ENCODE results near the gene SPNS2. TPM values are rescaled to one million over a fixed set of nuclear protein-coding genes. Genes with fewer than 3 reads are reported as not detected.
A peak's percentile ranks its signal among the peaks of the same experiment; 100 is the strongest.

The SPNS2 gene
- total and polyA plus RNA-seq, 10 of the 15 experiments (the other 5 are each of a cell fraction or from before 2014, with no cell fraction given), result 0.04 to 1.1 (median 0.23) TPM; not detected in 2

DNA sequence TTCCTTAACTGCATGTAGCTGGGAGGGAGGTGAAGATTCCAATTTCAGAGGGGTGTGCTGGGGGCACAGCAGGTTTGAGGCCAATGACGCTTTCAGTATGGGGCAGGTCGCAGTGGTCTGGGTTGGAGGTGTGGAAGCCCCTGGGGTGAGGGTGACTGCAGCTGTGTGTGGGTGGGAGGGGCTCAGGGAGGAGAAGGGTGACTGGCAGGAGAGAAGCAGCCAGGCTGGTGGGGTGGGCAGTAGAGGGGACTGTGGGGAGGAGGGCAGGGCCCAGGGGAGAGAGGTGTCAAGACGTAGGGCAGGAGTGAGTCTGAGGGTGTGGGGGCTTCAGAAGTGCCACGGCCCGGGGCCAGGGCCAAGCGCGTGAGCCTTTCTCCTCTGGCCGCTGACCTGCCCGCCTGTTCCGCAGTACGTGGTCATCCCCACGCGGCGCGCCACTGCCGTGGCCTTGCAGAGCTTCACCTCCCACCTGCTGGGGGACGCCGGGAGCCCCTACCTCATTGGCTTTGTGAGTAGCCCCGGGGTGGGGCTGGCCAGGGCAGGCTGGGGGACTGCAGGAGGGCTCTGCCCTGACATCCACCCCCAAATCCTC, 37.1 kb downstream of the SPNS2 start:
- peaks cover 0 to 16% of the 10 kb centered on the region in 2 experiments; a peak in 3 of 4 replicates for H3K36me3 ChIP-seq (ENCODE audit: control insufficient read depth in 2 of 2, insufficient read depth in 2 of 2, low read length in 1 of 2)
- no TSS peak for BruUV-seq (replicated peaks)
- 81% methylated on average over 14 of the region's 19 CpGs for WGBS (ENCODE audit: insufficient coverage, insufficient replicate concordance, low lambda C conversion rate, missing lambda C conversion rate)
- RAD21 ChIA-PET (ENCODE audit: unreplicated experiment), result no interaction called here
- H3K79me2 ChIP-seq (ENCODE audit: control insufficient read depth, insufficient read depth, low read length), result no peaks in the 10 kb centered on the region
- CTCF ChIA-PET, result no interaction called here
- FAIRE-seq (no peak), DNase-seq (ENCODE audit: low read depth, low spot score) (no peak), ATAC-seq (no peak; the same call in 2 of the 3 replicates)
- SMC1A ChIA-PET (ENCODE audit: uncharacterized antibody, unreplicated experiment), result no interaction called here
- intact Hi-C loops (cut with micrococcal nuclease; ENCODE audit: unreplicated experiment) (no loop called here), in situ Hi-C loops (cut with MboI) (no loop called here)
- TF ChIP-seq, protein P1, sequence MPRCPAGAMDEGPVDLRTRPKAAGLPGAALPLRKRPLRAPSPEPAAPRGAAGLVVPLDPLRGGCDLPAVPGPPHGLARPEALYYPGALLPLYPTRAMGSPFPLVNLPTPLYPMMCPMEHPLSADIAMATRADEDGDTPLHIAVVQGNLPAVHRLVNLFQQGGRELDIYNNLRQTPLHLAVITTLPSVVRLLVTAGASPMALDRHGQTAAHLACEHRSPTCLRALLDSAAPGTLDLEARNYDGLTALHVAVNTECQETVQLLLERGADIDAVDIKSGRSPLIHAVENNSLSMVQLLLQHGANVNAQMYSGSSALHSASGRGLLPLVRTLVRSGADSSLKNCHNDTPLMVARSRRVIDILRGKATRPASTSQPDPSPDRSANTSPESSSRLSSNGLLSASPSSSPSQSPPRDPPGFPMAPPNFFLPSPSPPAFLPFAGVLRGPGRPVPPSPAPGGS (IDR thresholded peaks at IDR 0.05; ENCODE audit: borderline replicate concordance, insufficient read depth, low read depth, low read length, poor library complexity, severe bottlenecking), result peak; percentile 22
- TF ChIP-seq, protein P2, sequence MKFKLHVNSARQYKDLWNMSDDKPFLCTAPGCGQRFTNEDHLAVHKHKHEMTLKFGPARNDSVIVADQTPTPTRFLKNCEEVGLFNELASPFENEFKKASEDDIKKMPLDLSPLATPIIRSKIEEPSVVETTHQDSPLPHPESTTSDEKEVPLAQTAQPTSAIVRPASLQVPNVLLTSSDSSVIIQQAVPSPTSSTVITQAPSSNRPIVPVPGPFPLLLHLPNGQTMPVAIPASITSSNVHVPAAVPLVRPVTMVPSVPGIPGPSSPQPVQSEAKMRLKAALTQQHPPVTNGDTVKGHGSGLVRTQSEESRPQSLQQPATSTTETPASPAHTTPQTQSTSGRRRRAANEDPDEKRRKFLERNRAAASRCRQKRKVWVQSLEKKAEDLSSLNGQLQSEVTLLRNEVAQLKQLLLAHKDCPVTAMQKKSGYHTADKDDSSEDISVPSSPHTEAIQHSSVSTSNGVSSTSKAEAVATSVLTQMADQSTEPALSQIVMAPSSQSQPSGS (IDR thresholded peaks at IDR 0.05; ENCODE audit: low read length), result no peak
- no peaks in the 10 kb centered on the region for H4K20me1 ChIP-seq (ENCODE audit: control insufficient read depth, insufficient read depth)
- no peak overlapping the region for H3K4me3 ChIP-seq
- H3K27me3 ChIP-seq (replicated peaks in 1 of 2; ENCODE audit: control insufficient read depth in 2 of 2, insufficient read depth in 2 of 2, low read length in 1 of 2), result no peaks in the 10 kb centered on the region
- H3K9ac ChIP-seq (ENCODE audit: control insufficient read depth, insufficient read depth, low read length), result no peak overlapping the region
- no peaks in the 10 kb centered on the region for H3K4me1 ChIP-seq (ENCODE audit: control insufficient read depth, insufficient read depth, low read length)
- no peaks in the 10 kb centered on the region for H3K9me3 ChIP-seq (replicated peaks; ENCODE audit: control insufficient read depth, insufficient read depth, low read length)
- no peak overlapping the region for H2AFZ ChIP-seq (ENCODE audit: control insufficient read depth, low read depth, low read length)
- no peak overlapping the region for H3K27ac ChIP-seq (ENCODE audit: control insufficient read depth, insufficient read depth)
- H3K4me2 ChIP-seq (ENCODE audit: control insufficient read depth, insufficient read depth), result no peak overlapping the region
- POLR2A ChIA-PET, result no interaction called here

DNA sequence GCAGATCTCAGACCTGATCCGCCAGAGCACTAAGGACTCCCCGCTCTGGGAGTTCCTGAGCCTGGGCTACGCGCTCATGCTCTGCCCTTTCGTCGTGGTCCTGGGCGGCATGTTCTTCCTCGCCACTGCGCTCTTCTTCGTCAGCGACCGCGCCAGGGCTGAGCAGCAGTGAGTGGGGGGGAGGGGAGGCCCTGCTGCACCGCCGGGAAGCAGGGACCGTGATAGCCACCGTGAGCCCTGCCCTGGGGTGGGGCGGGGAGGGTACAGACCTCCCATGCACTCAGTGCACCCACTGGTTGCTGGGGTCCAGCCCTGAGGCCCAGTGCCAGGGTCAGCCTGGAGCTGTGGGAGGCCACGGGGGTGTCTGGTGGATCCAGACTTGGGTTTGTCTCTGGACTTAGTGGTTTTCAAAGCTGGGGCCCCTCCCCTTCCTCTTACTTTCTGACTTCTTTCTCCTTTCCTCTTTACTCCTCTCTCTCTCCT, 37.6 kb downstream of the SPNS2 start:
- H3K27ac ChIP-seq (ENCODE audit: control insufficient read depth, insufficient read depth), result no peak overlapping the region
- WGBS (ENCODE audit: insufficient coverage, insufficient replicate concordance, low lambda C conversion rate, missing lambda C conversion rate), result 79% methylated on average over 19 of the region's 19 CpGs
- no peaks in the 10 kb centered on the region for H3K79me2 ChIP-seq (ENCODE audit: control insufficient read depth, insufficient read depth, low read length)
- H4K20me1 ChIP-seq (ENCODE audit: control insufficient read depth, insufficient read depth), result no peaks in the 10 kb centered on the region
- SMC1A ChIA-PET (ENCODE audit: uncharacterized antibody, unreplicated experiment), result no interaction called here
- in situ Hi-C loops (cut with MboI) (no loop called here), intact Hi-C loops (cut with micrococcal nuclease; ENCODE audit: unreplicated experiment) (no loop called here)
- H3K9me3 ChIP-seq (replicated peaks; ENCODE audit: control insufficient read depth, insufficient read depth, low read length), result no peaks in the 10 kb centered on the region
- H3K27me3 ChIP-seq (replicated peaks in 1 of 2; ENCODE audit: control insufficient read depth in 2 of 2, insufficient read depth in 2 of 2, low read length in 1 of 2), result no peaks in the 10 kb centered on the region
- RAD21 ChIA-PET (ENCODE audit: unreplicated experiment), result no interaction called here
- peaks cover 0 to 19% of the 10 kb centered on the region in 2 experiments; a peak in 3 of 4 replicates for H3K36me3 ChIP-seq (ENCODE audit: control insufficient read depth in 2 of 2, insufficient read depth in 2 of 2, low read length in 1 of 2)
- DNase-seq (ENCODE audit: low read depth, low spot score) (no peak), FAIRE-seq (no peak), ATAC-seq (no peak; the same call in 2 of the 3 replicates)
- H3K4me1 ChIP-seq (ENCODE audit: control insufficient read depth, insufficient read depth, low read length), result no peaks in the 10 kb centered on the region
- H2AFZ ChIP-seq (ENCODE audit: control insufficient read depth, low read depth, low read length), result no peak overlapping the region
- CTCF ChIA-PET, result interaction anchor here (1.7 kb wide), 1 partner anchor 30 kb away, joined by 4 read pairs; no protein-coding TSS in a partner anchor
- H3K4me2 ChIP-seq (ENCODE audit: control insufficient read depth, insufficient read depth), result no peak overlapping the region
- no peak overlapping the region for H3K4me3 ChIP-seq
- POLR2A ChIA-PET, result no interaction called here
- no peak overlapping the region for H3K9ac ChIP-seq (ENCODE audit: control insufficient read depth, insufficient read depth, low read length)
- no TSS peak for BruUV-seq (replicated peaks)
- TF ChIP-seq TCF3 (IDR thresholded peaks at IDR 0.05; ENCODE audit: borderline replicate concordance, insufficient read depth, low read depth, low read length) (no peak), BCL11A (IDR thresholded peaks at IDR 0.05; ENCODE audit: low read depth, low read length) (no peak), POLR2A (IDR thresholded peaks at IDR 0.05; ENCODE audit: low read depth, low read length) (peak; percentile 55; the same call in 1 of the 2 replicates), TCF7 (IDR thresholded peaks at IDR 0.05; ENCODE audit: borderline replicate concordance) (no peak), CBX3 (IDR thresholded peaks at IDR 0.05; ENCODE audit: borderline replicate concordance, low read depth) (no peak), ASH2L (IDR thresholded peaks at IDR 0.05; ENCODE audit: borderline replicate concordance, low read depth) (no peak)
- TF ChIP-seq, protein P3, sequence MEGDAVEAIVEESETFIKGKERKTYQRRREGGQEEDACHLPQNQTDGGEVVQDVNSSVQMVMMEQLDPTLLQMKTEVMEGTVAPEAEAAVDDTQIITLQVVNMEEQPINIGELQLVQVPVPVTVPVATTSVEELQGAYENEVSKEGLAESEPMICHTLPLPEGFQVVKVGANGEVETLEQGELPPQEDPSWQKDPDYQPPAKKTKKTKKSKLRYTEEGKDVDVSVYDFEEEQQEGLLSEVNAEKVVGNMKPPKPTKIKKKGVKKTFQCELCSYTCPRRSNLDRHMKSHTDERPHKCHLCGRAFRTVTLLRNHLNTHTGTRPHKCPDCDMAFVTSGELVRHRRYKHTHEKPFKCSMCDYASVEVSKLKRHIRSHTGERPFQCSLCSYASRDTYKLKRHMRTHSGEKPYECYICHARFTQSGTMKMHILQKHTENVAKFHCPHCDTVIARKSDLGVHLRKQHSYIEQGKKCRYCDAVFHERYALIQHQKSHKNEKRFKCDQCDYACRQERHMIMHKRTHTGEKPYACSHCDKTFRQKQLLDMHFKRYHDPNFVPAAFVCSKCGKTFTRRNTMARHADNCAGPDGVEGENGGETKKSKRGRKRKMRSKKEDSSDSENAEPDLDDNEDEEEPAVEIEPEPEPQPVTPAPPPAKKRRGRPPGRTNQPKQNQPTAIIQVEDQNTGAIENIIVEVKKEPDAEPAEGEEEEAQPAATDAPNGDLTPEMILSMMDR (IDR thresholded peaks at IDR 0.05 in 2 of 3, conservative IDR thresholded peaks at IDR 0.05 in 1 of 3; ENCODE audit: control insufficient read depth in 2 of 3, extremely low read depth in 1 of 3, insufficient read depth in 1 of 3, low read depth in 3 of 3, low read length in 3 of 3), result no peak
- TF ChIP-seq, protein P1 (IDR thresholded peaks at IDR 0.05; ENCODE audit: borderline replicate concordance, insufficient read depth, low read depth, low read length, poor library complexity, severe bottlenecking), result peak; percentile 46
